ENCODE data around the gene ESR2.
"Not testable (repeated sequence)": the region's sequence is repeated elsewhere in the genome, so short reads cannot be mapped to it uniquely, and the experiment has no call there.

Gene ESR2

DNA sequence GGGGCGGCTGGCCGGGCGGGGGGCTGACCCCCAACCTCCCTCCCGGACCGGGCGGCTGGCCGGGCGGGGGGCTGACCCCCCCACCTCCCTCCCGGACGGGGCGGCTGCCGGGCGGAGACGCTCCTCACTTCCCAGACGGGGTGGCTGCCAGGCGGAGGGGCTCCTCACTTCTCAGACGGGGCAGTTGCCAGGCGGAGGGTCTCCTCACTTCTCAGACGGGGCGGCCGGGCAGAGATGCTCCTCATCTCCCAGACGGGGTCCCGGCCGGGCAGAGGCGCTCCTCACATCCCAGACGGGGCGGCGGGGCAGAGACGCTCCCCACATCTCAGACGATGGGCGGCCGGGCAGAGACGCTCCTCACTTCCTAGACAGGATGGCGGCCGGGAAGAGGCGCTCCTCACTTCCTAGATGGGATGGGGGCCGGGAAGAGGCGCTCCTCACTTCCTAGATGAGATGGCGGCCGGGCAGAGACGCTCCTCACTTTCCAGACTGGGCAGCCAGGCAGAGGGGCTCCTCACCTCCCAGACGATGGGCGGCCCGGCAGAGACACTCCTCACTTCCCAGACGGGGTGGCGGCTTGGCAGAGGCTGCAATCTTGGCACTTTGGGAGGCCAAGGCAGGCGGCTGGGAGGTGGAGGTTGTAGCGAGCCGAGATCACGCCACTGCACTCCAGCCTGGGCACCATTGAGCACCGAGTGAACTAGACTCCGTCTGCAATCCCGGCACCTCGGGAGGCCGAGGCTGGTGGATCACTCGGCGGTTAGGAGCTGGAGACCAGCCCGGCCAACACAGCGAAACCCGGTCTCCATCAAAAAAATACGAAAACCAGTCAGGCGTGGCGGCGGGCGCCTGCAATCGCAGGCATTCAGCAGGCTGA is 256.1 kb downstream of the ESR2 start:
- not testable (repeated sequence) for DNase-seq (ENCODE audit: low spot score)

DNA sequence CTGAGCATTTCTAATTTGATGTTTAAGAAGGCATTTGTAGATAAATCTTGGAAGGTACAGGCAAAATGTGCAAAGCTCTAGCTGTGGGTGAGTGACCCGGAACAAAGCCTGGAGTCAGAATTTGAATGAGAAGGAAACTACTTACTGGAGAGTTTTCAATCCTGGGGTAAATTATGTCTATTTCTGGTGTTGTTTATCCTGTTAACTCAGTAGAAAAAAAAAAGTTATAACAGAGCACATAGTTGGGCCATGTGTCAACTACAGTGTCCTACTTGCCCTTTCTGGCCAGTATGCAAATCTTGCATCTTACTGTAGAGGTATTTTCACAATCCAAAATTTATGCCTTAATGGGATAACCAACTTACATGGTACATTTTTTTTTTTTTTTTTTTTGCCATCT is 259.0 kb downstream of the ESR2 start:
- no peak for DNase-seq (ENCODE audit: low spot score)

Measured in HuH-7.5 (cell line).